Measurements from ENCODE around the gene CDH13.

CDH13 gene

GRCh38 chr16:83802135-83802534, 1175.4 kb downstream of the CDH13 start:
- Histone ChIP-seq H3K36me3 (ENCODE audit: control insufficient read depth in 1 of 2, insufficient read depth in 2 of 2, low read depth in 1 of 2, low read length in 2 of 2) (no peaks in the 10 kb centered on the region), H3K23ac (ENCODE audit: low read length in 2 of 2) (no peak overlapping the region), H3K4me3 (ENCODE audit: insufficient read depth in 1 of 2, low read depth in 1 of 2, low read length in 2 of 2) (peak overlapping the region in 1 of 2 experiments; percentile 74), H2AFZ (ENCODE audit: low read depth, low read length) (no peak overlapping the region), H2BK5ac (ENCODE audit: low read depth, low read length, poor library complexity, severe bottlenecking) (no peak overlapping the region), H3K4ac (ENCODE audit: low read depth in 1 of 2, low read length in 2 of 2) (no peak overlapping the region), H3K18ac (ENCODE audit: low read depth in 1 of 2, low read length in 2 of 2) (no peak overlapping the region), H2BK12ac (ENCODE audit: low read length in 2 of 2) (no peak overlapping the region), H3K27me3 (ENCODE audit: control insufficient read depth in 1 of 2, insufficient read depth in 1 of 2, low read length in 2 of 2) (no peaks in the 10 kb centered on the region), H3K9me3 (ENCODE audit: control insufficient read depth, low read length) (no peaks in the 10 kb centered on the region), H3K79me1 (replicated peaks; ENCODE audit: low read length, poor library complexity, severe bottlenecking) (no peaks in the 10 kb centered on the region), H3K14ac (ENCODE audit: low read length in 2 of 2) (no peak overlapping the region), H3K4me1 (ENCODE audit: control insufficient read depth, insufficient read depth, low read depth, low read length) (no peaks in the 10 kb centered on the region), H2BK15ac (ENCODE audit: low read depth, poor library complexity, severe bottlenecking) (no peak overlapping the region), H2BK120ac (ENCODE audit: low read depth, low read length) (no peak overlapping the region), H3K27ac (ENCODE audit: low read length, poor library complexity, severe bottlenecking) (no peak overlapping the region), H3K4me2 (ENCODE audit: low read length, poor library complexity, severe bottlenecking) (no peak overlapping the region), H2AK5ac (ENCODE audit: low read length, severe bottlenecking) (no peak overlapping the region), H4K8ac (ENCODE audit: low read length) (no peak overlapping the region), H3K9ac (ENCODE audit: low read length) (peak overlapping the region; percentile 90), H4K91ac (ENCODE audit: low read length) (no peak overlapping the region)
- DNase-seq = peak; percentile 89
- WGBS = 34% methylated on average over 2 of the region's 6 CpGs

GRCh38 chr16:83802554-83803205, 1175.9 kb downstream of the CDH13 start:
- H3K14ac ChIP-seq (ENCODE audit: low read length in 2 of 2) = no peak overlapping the region
- peak overlapping the region in 1 of 2 experiments; percentile 43 for H3K4ac ChIP-seq (ENCODE audit: low read depth in 1 of 2, low read length in 2 of 2)
- 69% methylated on average over 11 of the region's 11 CpGs for WGBS
- H3K9ac ChIP-seq (ENCODE audit: low read length) = peak overlapping the region; percentile 90
- no peak overlapping the region for H2AK5ac ChIP-seq (ENCODE audit: low read length, severe bottlenecking)
- H4K8ac ChIP-seq (ENCODE audit: low read length) = no peak overlapping the region
- H2BK15ac ChIP-seq (ENCODE audit: low read depth, poor library complexity, severe bottlenecking) = no peak overlapping the region
- no peak for DNase-seq
- H2BK12ac ChIP-seq (ENCODE audit: low read length in 2 of 2) = peak overlapping the region; percentile 49 to 88
- peak overlapping the region in 1 of 2 experiments; percentile 34 for H3K18ac ChIP-seq (ENCODE audit: low read depth in 1 of 2, low read length in 2 of 2)
- H3K27ac ChIP-seq (ENCODE audit: low read length, poor library complexity, severe bottlenecking) = no peak overlapping the region
- H3K36me3 ChIP-seq (ENCODE audit: control insufficient read depth in 1 of 2, insufficient read depth in 2 of 2, low read depth in 1 of 2, low read length in 2 of 2) = no peaks in the 10 kb centered on the region
- H3K4me3 ChIP-seq (ENCODE audit: insufficient read depth in 1 of 2, low read depth in 1 of 2, low read length in 2 of 2) = peak overlapping the region in 1 of 2 experiments; percentile 74
- no peaks in the 10 kb centered on the region for H3K79me1 ChIP-seq (replicated peaks; ENCODE audit: low read length, poor library complexity, severe bottlenecking)
- peaks cover 2% of the 10 kb centered on the region for H3K4me1 ChIP-seq (ENCODE audit: control insufficient read depth, insufficient read depth, low read depth, low read length)
- H2BK120ac ChIP-seq (ENCODE audit: low read depth, low read length) = no peak overlapping the region
- H3K4me2 ChIP-seq (ENCODE audit: low read length, poor library complexity, severe bottlenecking) = no peak overlapping the region
- no peaks in the 10 kb centered on the region for H3K27me3 ChIP-seq (ENCODE audit: control insufficient read depth in 1 of 2, insufficient read depth in 1 of 2, low read length in 2 of 2)
- no peak overlapping the region for H4K91ac ChIP-seq (ENCODE audit: low read length)
- no peak overlapping the region for H2BK5ac ChIP-seq (ENCODE audit: low read depth, low read length, poor library complexity, severe bottlenecking)
- H3K9me3 ChIP-seq (ENCODE audit: control insufficient read depth, low read length) = no peaks in the 10 kb centered on the region
- H2AFZ ChIP-seq (ENCODE audit: low read depth, low read length) = no peak overlapping the region
- no peak overlapping the region for H3K23ac ChIP-seq (ENCODE audit: low read length in 2 of 2)

- H3K36me3 ChIP-seq (ENCODE audit: control insufficient read depth in 1 of 2, insufficient read depth in 2 of 2, low read depth in 1 of 2, low read length in 2 of 2) = no peaks in the 10 kb centered on the region
- no peak overlapping the region for H2AK5ac ChIP-seq (ENCODE audit: low read length, severe bottlenecking)
- H2AFZ ChIP-seq (ENCODE audit: low read depth, low read length) = no peak overlapping the region
- no peak overlapping the region for H2BK120ac ChIP-seq (ENCODE audit: low read depth, low read length)
- H2BK15ac ChIP-seq (ENCODE audit: low read depth, poor library complexity, severe bottlenecking) = no peak overlapping the region
- no peaks in the 10 kb centered on the region for H3K27me3 ChIP-seq (ENCODE audit: control insufficient read depth in 1 of 2, insufficient read depth in 1 of 2, low read length in 2 of 2)
- peaks cover 2% of the 10 kb centered on the region for H3K4me1 ChIP-seq (ENCODE audit: control insufficient read depth, insufficient read depth, low read depth, low read length)
- no peak overlapping the region for H3K27ac ChIP-seq (ENCODE audit: low read length, poor library complexity, severe bottlenecking)
- no peak overlapping the region for H3K4ac ChIP-seq (ENCODE audit: low read depth in 1 of 2, low read length in 2 of 2)
- H3K9me3 ChIP-seq (ENCODE audit: control insufficient read depth, low read length) = no peaks in the 10 kb centered on the region
- H3K14ac ChIP-seq (ENCODE audit: low read length in 2 of 2) = no peak overlapping the region
- no peak overlapping the region for H3K4me2 ChIP-seq (ENCODE audit: low read length, poor library complexity, severe bottlenecking)
- no peak overlapping the region for H2BK5ac ChIP-seq (ENCODE audit: low read depth, low read length, poor library complexity, severe bottlenecking)
- no peak overlapping the region for H2BK12ac ChIP-seq (ENCODE audit: low read length in 2 of 2)
- H4K8ac ChIP-seq (ENCODE audit: low read length) = no peak overlapping the region
- H3K79me1 ChIP-seq (replicated peaks; ENCODE audit: low read length, poor library complexity, severe bottlenecking) = peaks cover 1% of the 10 kb centered on the region
- DNase-seq = no peak
- H3K18ac ChIP-seq (ENCODE audit: low read depth in 1 of 2, low read length in 2 of 2) = no peak overlapping the region
- no peak overlapping the region for H3K9ac ChIP-seq (ENCODE audit: low read length)
- 98% methylated on average over 2 of the region's 3 CpGs for WGBS
- no peak overlapping the region for H3K4me3 ChIP-seq (ENCODE audit: insufficient read depth in 1 of 2, low read depth in 1 of 2, low read length in 2 of 2)
- H3K23ac ChIP-seq (ENCODE audit: low read length in 2 of 2) = no peak overlapping the region
- no peak overlapping the region for H4K91ac ChIP-seq (ENCODE audit: low read length)
These were observed 1177.0 kb downstream of the CDH13 start for GRCh38 chr16:83803811-83804210.

- no peaks in the 10 kb centered on the region for H3K36me3 ChIP-seq (ENCODE audit: control insufficient read depth in 1 of 2, insufficient read depth in 2 of 2, low read depth in 1 of 2, low read length in 2 of 2)
- no peak overlapping the region for H2BK5ac ChIP-seq (ENCODE audit: low read depth, low read length, poor library complexity, severe bottlenecking)
- H3K27me3 ChIP-seq (ENCODE audit: control insufficient read depth in 1 of 2, insufficient read depth in 1 of 2, low read length in 2 of 2) = no peaks in the 10 kb centered on the region
- WGBS = 94% methylated on average over 2 of the region's 5 CpGs
- H3K23ac ChIP-seq (ENCODE audit: low read length in 2 of 2) = no peak overlapping the region
- H2BK12ac ChIP-seq (ENCODE audit: low read length in 2 of 2) = no peak overlapping the region
- H3K9ac ChIP-seq (ENCODE audit: low read length) = no peak overlapping the region
- H4K8ac ChIP-seq (ENCODE audit: low read length) = no peak overlapping the region
- H2BK120ac ChIP-seq (ENCODE audit: low read depth, low read length) = no peak overlapping the region
- H4K91ac ChIP-seq (ENCODE audit: low read length) = no peak overlapping the region
- peaks cover 5% of the 10 kb centered on the region for H3K4me1 ChIP-seq (ENCODE audit: control insufficient read depth, insufficient read depth, low read depth, low read length)
- H3K4me2 ChIP-seq (ENCODE audit: low read length, poor library complexity, severe bottlenecking) = no peak overlapping the region
- no peak overlapping the region for H3K18ac ChIP-seq (ENCODE audit: low read depth in 1 of 2, low read length in 2 of 2)
- H3K27ac ChIP-seq (ENCODE audit: low read length, poor library complexity, severe bottlenecking) = no peak overlapping the region
- H3K9me3 ChIP-seq (ENCODE audit: control insufficient read depth, low read length) = no peaks in the 10 kb centered on the region
- H3K4me3 ChIP-seq (ENCODE audit: insufficient read depth in 1 of 2, low read depth in 1 of 2, low read length in 2 of 2) = no peak overlapping the region
- H3K79me1 ChIP-seq (replicated peaks; ENCODE audit: low read length, poor library complexity, severe bottlenecking) = peaks cover 1% of the 10 kb centered on the region
- H2AFZ ChIP-seq (ENCODE audit: low read depth, low read length) = no peak overlapping the region
- no peak overlapping the region for H3K4ac ChIP-seq (ENCODE audit: low read depth in 1 of 2, low read length in 2 of 2)
- no peak for DNase-seq
- H2AK5ac ChIP-seq (ENCODE audit: low read length, severe bottlenecking) = no peak overlapping the region
- no peak overlapping the region for H2BK15ac ChIP-seq (ENCODE audit: low read depth, poor library complexity, severe bottlenecking)
- no peak overlapping the region for H3K14ac ChIP-seq (ENCODE audit: low read length in 2 of 2)
These were observed 1177.6 kb downstream of the CDH13 start for GRCh38 chr16:83804366-83804765.
